ENCODE data around the gene TMEM98. TPM values are rescaled to one million over a fixed set of nuclear protein-coding genes. Genes with fewer than 3 reads are reported as not detected.
A peak's percentile ranks its signal among the peaks of the same experiment; 100 is the strongest.
"Not testable (repeated sequence)": the region's sequence is repeated elsewhere in the genome, so short reads cannot be mapped to it uniquely, and the experiment has no call there.

The TMEM98 gene
- polyA plus RNA-seq, 12 donors: 27.5 to 83.9 (median 40.8) TPM; not detected in 1

- no peak for DNase-seq
These were observed 48.2 kb downstream of the TMEM98 start for GRCh38 chr17:32976131-32976530.

DNA sequence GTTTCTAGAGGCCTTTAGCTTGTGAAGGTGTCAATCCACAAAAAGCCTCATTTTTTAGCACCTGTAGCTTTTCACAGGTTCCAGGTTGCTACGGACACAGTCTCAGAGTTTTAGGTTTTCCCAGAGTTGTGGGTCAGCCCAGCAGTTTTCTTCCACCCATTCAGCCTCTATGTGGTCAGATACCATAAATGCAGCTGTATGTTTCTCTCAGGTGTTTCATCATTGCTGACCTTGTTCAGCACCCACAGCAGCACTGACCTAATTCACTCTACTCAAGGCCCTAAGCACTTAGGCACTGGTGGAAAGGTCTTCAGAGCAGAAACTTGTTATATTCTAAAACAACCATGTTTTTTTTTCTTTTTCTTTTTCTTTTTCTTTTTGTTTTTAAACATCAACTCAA lies 48.7 kb downstream of the TMEM98 start:
- no peak for DNase-seq

DNA sequence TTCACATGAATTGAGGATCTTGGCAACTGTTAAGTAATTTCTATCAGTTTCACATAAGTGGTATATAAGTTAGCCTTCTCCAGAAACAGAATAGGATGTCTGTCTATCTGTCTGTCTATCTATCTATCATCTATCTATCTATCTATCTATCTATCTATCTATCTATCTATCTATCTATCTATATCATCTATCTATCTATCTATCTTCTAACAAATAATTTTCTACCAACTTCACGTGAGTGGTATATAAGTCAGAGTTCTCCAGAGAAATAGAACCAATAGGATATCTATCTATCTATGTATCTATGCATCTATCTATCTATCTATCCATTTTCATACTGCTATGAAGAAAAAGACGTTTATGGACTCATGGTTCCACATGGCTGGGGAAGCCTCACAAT lies 52.3 kb downstream of the TMEM98 start:
- no peak for DNase-seq

DNA sequence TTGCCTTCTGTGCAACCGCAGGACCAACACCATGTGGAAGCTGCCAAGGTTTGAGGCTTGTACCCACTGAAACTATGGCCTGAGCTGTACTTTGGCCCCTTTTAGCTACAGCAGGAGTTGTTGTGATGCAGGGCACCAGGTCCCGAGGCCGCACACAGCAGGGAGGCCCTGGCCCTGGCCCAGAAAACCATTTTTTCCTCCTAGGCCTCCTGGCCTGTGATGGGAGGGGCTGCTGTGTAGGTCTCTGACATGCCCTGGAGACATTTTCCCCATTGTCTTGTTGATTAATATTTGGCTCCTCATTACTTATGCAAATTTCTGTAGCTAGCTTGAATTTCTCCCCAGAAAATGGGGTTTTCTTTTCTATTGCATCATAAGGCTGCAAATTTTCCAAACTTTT lies 53.7 kb downstream of the TMEM98 start:
- DNase-seq: not testable (repeated sequence)

DNA sequence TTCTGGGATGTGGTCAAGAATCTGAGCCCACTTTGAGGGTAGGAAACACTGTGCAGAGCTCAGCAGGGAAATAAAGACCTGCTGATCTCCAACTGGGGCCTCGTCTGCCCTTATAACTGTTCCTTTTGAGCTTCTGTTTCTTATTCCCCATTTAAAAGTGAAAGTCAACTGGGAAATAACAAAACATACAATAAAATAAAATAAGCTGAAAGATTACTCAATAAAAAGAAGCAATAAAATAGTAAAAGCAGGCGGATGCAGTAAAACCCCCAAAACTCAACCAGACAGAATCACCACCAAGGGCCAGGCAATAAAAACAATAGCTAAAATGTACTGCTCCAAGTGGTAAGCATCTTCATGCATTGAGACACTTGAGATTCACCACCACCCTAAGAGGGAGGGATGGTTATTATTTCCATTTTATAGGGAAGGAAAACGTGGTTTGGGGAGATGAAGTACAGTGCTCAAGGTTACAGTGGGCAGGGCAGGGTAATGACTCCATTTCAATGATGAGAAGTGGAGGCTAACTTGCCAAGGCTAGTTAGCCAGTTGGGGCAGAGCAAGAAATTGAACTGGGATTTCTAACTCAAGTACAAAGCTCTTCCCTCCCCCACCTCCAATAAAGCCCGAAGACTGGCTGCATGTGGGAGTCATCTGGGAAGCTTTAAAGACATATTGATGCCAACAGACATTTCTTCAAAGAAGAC lies 57.2 kb downstream of the TMEM98 start:
- no peak for DNase-seq

DNA sequence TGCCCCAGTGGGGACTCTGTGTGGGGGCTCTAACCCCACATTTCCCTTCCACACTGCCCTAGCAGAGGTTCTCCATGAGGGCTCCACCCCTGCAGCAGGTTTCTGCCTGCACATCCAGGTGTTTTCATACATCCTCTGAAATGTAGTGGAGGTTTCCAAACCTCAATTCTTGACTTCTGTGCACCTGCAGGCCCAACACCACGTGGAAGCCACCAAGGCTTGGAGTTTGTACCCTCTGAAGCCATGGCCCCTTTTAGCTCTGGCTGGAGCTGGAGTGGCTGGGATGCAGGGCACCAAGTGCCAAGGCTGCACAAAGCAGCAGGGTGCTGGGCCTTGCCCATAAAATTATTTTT lies 59.5 kb downstream of the TMEM98 start:
- not testable (repeated sequence) for DNase-seq

DNA sequence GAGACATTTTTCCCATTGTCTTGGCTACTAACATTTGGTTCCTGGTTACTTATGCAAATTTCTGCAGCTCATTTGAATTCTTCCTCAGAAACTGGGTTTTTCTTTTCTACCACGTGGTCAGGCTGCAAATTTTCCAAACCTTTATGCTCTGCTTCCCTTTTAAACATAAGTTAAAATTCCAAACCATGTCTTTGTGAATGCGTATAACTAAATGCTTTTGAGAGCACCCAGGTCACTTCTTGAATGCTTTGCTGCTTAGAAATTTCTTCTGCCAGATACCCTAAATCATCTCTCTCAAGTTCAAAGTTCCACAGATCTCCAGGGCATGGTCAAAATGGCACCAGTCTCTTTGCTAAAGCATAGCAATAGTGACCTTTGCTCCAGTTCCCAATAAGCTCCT lies 59.9 kb downstream of the TMEM98 start:
- DNase-seq: not testable (repeated sequence)

- no peak for DNase-seq
These were observed 60.6 kb downstream of the TMEM98 start for GRCh38 chr17:32988481-32989101.

- peak; percentile 19 for DNase-seq
These were observed 64.5 kb downstream of the TMEM98 start for GRCh38 chr17:32992321-32993033.

GRCh38 chr17:32993977-32994376 lies 66.0 kb downstream of the TMEM98 start:
- DNase-seq: no peak

Other genes with a start within 250 kb of the TMEM98 start
- gene MYO1D, start 51.0 kb upstream of the TMEM98 start, polyA plus RNA-seq (ENCODE audit: insufficient read length in 12 of 12): 10 to 100 TPM in 2 of 12 donors, 1 to 10 TPM in 9, not detected in 1; 3.5 to 24.5 (median 6.2) TPM
- gene SPACA3, start 63.7 kb downstream of the TMEM98 start, polyA plus RNA-seq (ENCODE audit: insufficient read length in 12 of 12): under 1 TPM in 2 of 12 donors, not detected in 10; 0.20 to 0.23 TPM